ENCODE data around the gene TLL2.

DNA sequence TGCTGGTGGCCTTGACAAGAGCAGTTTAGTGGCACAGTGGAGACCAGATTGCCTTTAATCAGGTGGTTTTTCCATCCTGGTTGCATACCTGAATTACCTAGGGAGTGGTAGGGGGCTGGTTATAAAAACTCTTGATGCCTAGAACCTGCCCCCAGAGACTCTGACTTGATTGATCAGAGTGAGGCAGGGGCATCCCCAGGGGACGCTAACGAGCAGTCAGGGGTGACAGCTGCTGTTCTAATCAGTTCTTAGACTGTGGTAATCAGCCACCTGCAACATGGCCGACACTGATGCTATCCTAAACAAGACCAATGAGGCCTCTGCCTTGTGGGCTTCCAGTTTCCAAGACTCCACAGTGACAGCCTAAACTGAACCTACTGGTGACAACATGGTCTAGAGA, 153.0 kb downstream of the TLL2 start:
- TF ChIP-seq POLR2A (IDR thresholded peaks at IDR 0.05): no peak
- TF ChIP-seq POLR2AphosphoS5 (IDR thresholded peaks at IDR 0.05; ENCODE audit: insufficient read depth in 1 of 2, low read depth in 1 of 2): no peak
- TF ChIP-seq, protein P1, sequence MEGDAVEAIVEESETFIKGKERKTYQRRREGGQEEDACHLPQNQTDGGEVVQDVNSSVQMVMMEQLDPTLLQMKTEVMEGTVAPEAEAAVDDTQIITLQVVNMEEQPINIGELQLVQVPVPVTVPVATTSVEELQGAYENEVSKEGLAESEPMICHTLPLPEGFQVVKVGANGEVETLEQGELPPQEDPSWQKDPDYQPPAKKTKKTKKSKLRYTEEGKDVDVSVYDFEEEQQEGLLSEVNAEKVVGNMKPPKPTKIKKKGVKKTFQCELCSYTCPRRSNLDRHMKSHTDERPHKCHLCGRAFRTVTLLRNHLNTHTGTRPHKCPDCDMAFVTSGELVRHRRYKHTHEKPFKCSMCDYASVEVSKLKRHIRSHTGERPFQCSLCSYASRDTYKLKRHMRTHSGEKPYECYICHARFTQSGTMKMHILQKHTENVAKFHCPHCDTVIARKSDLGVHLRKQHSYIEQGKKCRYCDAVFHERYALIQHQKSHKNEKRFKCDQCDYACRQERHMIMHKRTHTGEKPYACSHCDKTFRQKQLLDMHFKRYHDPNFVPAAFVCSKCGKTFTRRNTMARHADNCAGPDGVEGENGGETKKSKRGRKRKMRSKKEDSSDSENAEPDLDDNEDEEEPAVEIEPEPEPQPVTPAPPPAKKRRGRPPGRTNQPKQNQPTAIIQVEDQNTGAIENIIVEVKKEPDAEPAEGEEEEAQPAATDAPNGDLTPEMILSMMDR (IDR thresholded peaks at IDR 0.05): no peak
